Measurements from ENCODE around the gene FBXL7.

DNA sequence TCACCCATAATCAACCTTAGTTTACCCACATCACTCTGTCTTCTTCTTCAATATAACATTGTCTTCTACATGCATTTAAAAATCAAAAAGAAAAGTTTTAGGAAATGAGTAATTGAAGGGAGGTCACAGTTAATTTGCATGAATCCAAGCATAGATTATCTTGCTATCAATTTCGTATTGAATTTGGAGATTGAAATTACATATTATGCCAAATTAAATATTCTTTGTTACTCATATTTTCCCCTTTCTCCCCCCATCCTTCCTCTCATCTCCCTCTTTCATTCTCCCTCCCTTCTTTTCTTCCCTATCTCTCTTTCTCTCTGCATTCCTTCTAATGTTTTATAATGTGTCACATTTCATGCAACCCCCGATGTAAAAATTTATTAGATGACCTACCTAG, 303.3 kb downstream of the FBXL7 start:
- TF ChIP-seq, protein P1, sequence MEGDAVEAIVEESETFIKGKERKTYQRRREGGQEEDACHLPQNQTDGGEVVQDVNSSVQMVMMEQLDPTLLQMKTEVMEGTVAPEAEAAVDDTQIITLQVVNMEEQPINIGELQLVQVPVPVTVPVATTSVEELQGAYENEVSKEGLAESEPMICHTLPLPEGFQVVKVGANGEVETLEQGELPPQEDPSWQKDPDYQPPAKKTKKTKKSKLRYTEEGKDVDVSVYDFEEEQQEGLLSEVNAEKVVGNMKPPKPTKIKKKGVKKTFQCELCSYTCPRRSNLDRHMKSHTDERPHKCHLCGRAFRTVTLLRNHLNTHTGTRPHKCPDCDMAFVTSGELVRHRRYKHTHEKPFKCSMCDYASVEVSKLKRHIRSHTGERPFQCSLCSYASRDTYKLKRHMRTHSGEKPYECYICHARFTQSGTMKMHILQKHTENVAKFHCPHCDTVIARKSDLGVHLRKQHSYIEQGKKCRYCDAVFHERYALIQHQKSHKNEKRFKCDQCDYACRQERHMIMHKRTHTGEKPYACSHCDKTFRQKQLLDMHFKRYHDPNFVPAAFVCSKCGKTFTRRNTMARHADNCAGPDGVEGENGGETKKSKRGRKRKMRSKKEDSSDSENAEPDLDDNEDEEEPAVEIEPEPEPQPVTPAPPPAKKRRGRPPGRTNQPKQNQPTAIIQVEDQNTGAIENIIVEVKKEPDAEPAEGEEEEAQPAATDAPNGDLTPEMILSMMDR (IDR thresholded peaks at IDR 0.05 in 8 of 11, conservative IDR thresholded peaks at IDR 0.05 in 3 of 11) = no peak
- TF ChIP-seq POLR2AphosphoS5 (IDR thresholded peaks at IDR 0.05) = no peak

Measured in spleen (tissue), 7 donors.